NCI-H1436 (cell line): Measurements from ENCODE around the gene INHBB.
A peak's percentile ranks its signal among the peaks of the same experiment; 100 is the strongest.
"Not testable (repeated sequence)": the region's sequence is repeated elsewhere in the genome, so short reads cannot be mapped to it uniquely, and the experiment has no call there.

Experiments
- DNase-seq: peaks from one replicate; lab custom pipeline; 2025; lab: John Stamatoyannopoulos, UW

Gene INHBB

DNA sequence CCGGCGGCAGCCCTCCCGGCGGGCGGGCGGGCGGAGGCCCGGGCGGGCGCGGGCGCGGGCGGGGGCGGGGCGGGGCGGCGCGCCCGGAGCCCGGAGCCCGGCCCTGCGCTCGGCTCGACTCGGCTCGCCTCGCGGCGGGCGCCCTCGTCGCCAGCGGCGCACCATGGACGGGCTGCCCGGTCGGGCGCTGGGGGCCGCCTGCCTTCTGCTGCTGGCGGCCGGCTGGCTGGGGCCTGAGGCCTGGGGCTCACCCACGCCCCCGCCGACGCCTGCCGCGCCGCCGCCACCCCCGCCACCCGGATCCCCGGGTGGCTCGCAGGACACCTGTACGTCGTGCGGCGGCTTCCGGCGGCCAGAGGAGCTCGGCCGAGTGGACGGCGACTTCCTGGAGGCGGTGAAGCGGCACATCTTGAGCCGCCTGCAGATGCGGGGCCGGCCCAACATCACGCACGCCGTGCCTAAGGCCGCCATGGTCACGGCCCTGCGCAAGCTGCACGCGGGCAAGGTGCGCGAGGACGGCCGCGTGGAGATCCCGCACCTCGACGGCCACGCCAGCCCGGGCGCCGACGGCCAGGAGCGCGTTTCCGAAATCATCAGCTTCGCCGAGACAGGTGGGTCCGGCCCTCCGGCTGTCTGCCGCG, at the start of gene INHBB:
TSS of gene INHBB (plus strand) at position 111 of the 641 bp plus-strand sequence. CDS start at position 164, 53 bp downstream.
- no peak for DNase-seq

DNA sequence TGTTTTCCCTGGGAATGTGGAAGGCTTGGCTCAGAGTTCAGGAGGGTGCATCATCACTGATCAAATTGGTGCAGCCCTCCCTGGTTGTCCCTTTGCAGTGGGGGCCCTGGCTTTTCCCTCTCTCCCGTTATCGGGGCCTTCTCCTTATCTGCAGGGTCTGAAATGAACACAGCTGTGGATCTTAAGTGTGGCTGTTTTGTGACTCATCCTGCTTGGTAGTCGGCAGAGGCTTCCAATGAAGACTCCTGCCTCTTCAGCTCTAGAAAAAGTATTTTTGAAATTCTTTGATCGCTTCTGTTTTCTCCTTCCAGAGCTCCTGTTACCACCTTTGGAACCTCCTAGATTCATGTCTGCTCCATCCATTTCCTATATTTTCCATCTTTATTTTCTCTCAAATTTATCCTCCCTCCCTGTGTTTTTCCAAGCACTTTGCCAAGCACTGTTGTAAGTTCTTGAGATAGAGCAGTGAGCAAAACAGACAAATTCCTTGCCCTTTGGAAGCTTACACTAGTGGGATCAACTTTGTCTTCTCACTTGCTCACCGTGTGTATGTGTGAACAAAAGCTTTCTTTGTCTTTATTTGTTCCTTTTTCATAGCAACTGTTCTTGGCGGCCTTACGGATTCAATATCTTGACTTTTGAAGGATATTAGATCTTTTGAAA, 47.6 kb upstream of the INHBB start:
- DNase-seq, result no peak

DNA sequence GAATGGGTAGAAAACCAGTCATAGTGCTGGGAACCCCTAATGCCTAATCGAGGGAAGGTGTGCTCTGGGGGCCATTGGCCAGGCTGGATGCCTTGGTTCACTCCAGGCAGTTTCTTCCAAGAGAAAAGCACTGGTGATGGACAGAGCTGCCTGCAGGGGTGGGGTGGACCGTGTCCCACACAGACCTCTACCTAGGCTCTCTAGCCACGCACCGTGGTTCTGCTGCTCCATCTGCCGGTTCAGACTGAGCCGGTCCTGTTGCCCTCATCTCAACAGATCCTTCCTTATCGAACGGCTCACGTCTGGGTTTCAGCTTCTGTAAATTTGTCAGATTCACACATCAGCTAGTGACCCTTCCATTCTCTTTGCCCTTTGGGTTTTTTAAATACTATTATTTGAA, 46.9 kb upstream of the INHBB start:
- DNase-seq, result no peak

DNA sequence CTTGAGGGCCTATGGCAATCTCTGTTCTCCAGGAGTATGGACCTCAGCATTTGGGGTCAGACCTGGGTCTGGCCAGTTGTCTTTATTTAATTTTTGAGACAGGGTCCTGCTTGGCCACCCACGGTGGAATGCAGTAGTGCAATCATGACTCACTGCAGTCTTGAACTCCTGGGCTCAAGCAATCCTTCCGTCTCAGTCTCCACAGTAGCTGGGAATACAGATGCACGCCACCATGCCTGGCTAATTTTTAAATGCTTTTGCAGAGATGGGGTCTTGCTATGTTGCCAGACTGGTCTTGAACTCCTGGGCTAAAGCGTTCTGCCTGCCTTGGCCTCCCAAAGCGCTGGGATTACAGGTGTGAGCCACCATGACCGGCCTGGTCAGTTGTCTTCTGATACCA, 46.4 kb upstream of the INHBB start:
- DNase-seq, result no peak

DNA sequence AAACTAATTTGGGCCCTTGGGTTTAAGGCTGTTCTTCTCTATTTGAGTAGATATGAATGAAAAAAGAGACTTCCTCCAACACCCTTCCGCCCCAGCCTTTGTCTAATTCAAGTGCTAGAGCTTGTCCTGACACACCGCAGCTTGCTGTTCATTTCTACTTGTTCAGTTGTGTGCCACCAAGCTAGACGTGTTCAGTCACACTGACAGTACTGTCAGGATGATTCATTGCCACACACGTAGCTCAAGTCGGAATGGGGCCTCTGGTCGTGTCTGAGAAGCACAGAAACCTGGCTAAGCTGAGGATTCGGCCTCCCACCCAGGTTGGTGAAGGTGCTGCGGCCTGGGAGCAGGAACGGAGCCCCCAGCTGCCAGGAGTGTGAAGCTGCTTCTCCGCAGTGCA, 45.6 kb upstream of the INHBB start:
- no peak for DNase-seq

DNA sequence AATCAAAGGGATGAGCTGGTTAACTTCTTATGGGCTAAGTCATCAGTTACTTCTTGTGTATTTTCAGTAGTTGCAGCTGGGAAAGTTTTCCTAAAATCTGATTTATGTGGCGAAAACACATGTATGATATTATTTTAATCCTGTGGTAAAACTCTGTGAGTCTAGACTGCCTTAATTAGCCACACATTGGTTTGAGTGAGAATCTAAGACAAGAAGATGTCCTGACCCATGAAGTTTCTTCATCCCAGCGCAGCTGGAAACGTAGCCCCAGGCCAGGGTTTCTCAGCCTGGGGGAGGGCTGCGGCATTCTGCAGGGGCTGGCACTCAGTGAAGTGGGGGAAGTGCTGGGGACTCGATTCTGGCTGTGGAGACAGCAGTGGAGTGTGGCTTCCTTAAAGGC, 44.7 kb upstream of the INHBB start:
- no peak for DNase-seq

DNA sequence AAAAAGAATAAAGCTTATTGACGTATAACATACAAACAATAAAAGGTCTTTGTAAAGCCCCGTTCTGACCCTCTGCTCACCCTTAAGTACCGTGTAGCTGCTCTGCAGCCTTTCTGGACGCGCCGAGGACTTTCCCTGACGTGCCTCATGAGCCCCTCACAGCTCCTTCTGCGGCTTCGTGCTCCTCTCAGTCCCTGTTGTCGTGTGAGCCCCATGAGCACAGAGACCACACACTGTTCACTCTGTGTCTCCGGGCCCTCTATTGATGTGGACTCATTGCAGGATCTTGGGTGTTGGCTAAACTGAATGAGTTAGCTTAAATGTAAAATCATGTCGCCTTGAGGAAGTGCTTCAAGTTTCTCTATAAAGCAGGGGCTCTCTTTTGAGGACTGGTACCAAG, 43.6 kb upstream of the INHBB start:
- no peak for DNase-seq

DNA sequence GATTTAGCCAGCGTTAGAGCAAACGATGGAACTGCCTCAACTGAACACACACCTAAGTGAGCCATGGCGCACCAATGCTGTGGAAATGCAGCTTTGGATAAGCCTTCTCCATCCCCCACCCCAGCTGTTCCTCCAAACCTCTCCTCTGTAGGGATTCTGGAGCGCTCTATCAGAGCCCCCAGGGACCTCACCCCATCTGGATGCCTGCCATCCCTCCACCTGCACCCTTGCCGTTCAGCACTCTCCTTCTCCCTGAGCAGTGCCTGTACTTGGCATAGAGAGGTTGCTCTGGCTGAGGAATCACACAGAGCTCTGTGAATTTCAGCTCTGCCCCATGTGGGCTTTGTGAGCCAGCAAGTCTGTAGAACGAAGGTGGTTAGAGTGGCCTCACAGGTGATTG, 42.8 kb upstream of the INHBB start:
- no peak for DNase-seq

DNA sequence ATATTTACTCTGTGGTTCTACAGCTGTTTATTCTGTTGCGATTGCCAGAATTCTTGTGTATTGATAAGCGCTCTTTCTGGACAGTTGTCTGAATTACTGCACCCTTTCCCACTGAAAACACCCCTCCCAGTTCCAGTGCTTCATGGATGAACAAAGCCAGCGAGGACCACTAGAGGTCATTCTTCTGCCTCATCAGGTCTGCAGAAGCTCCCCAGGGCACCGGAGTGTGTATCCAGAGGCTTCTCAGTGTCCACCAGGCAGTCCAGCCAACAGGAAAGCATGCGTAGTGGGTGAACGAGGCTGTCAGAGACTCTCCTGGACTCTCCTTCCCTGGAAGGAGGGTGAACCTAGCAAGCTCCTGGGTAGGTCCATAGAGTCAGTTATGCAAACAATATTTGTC, 40.6 kb upstream of the INHBB start:
- no peak for DNase-seq

DNA sequence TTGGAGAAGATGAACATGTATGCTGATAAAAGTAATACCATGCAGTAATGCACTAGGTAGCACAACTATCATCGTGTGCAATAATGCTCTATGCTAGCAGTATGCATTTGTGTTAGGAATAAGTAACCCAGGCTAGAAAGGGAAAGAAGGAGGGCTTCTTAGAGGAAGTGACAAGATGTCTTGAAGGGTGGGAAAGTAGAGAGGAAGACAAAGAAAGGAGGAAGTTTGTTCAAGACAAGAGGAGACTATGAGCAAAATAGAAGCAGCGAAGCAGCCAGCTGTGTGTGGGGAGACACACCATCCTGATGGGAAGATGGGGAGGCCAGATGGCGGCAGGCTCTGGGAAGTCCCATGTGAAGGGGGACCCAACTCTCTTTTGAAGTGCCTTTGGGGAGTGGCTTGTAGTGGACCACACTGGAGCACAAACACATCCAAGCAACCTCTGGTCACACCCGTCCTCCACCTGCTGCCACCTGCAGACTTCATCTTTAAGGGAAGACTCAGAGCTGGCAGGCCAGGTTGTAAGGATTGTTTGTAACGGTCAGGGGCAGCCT, 39.9 kb upstream of the INHBB start:
- DNase-seq, result no peak

DNA sequence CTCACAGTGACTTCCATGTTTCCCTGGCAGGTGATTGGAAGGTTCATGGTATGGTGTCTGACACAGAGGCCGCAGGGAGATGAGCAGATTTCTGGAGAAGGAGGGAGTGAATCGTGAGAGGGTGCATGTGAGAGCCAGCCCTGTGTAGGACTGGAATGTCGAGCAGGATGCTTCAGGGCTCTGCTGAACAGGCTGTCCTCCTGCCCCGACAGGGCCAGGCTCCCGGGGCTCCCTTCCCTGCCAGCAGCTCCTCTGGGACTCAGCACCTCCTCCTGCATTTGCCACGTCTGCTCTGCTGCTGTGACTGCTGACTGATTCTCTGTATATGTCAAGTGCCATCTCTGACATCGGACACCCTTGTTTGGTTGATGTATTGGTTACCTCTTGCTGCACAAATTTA, 38.5 kb upstream of the INHBB start:
- no peak for DNase-seq

DNA sequence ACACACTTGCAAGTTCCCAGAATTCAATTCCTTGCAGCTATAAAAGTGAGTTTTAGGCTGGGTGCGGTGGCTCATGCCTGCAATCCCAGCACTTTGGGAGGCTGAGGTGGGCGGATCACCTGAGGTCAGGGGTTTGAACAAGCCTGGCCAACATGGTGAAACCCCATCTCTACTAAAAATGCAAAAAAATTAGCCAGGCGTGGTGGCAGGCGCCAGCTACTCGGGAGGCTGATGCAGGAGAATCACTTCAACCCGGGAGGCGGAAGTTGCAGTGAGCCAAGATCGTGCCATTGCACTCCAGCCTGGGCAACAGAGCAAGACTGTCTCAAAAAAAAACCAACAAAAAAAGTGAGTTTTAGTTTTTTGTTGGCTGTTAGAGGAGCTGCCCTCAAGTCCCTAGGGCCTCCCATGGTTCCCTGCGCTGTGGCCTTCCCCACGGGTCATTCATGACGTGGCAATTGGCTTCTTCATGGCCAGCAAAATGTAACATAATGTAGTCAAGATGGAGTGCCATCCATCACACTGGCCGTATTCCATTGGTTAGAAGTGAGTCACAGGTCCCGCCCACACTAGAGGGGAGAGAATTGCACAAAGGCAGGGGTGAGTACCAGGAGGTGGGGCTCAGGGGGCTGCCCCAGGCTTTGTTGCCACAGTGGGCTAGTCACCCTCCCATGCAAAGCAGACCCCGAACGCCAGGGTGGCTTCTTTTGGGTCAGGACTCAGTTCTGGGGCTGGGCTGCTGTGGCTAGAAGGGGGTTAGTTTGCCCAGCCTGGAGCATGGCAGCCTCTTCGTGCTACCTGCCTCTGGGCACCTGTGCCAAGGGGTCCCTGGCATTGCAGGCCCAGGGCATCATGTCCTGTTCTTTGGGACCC, 37.7 kb upstream of the INHBB start:
- no peak for DNase-seq

DNA sequence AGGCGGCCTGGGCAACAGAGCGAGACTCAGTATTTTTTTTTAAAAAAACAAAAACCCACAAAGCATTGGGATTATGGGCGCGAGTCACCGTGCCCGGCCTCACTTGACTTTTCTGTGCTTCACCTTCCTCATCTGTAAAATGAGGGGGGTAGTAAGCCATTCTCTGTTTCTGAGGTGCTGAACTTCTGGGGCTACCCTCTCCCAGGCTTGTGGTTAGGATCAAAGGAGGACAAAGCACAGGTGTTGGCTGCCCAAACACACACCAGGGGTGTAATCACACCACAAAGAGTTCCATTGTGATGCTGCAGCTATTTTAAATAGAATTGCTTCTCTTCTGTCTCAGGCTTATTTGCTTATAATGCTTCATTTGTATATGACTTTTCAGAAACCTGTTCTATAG, 35.8 kb upstream of the INHBB start:
- no peak for DNase-seq

DNA sequence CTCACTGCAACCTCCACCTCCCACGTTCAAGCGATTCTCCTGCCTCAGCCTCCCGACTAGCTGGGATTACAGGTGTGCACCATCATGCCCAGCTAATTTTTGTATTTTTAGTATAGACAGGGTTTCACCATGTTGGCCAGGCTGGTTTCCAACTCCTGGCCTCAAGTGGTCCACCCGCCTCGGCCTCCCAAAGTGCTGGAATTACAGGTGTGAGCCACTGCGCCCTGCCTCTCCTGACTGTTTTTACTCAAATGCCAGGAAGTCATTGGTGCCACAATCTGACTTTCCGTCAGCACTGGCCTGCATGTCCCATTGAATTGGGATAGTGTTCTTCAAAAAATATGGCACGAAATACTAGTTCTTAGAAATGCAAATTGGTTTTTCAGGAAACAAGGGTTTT, 35.1 kb upstream of the INHBB start:
- not testable (repeated sequence) for DNase-seq

DNA sequence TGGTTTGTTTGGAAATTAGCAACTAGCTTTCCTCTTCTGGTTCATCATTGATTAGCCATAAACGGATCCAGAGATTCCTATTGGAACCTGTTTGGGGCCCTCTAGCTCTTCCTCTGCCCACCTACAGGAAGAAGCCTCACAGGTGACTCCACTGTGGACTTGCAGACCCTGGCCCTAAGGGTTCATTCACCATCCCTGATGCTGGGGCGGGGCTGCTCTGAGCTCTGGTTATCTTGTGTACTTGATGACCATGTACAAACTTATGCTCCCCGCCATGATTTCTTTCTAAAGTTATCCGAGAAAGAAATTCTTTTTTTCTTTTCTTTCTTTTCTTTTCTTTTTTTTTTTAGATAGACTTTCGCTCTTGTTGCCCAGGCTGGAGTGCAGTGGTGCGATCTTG, 33.9 kb upstream of the INHBB start:
- DNase-seq, result no peak

DNA sequence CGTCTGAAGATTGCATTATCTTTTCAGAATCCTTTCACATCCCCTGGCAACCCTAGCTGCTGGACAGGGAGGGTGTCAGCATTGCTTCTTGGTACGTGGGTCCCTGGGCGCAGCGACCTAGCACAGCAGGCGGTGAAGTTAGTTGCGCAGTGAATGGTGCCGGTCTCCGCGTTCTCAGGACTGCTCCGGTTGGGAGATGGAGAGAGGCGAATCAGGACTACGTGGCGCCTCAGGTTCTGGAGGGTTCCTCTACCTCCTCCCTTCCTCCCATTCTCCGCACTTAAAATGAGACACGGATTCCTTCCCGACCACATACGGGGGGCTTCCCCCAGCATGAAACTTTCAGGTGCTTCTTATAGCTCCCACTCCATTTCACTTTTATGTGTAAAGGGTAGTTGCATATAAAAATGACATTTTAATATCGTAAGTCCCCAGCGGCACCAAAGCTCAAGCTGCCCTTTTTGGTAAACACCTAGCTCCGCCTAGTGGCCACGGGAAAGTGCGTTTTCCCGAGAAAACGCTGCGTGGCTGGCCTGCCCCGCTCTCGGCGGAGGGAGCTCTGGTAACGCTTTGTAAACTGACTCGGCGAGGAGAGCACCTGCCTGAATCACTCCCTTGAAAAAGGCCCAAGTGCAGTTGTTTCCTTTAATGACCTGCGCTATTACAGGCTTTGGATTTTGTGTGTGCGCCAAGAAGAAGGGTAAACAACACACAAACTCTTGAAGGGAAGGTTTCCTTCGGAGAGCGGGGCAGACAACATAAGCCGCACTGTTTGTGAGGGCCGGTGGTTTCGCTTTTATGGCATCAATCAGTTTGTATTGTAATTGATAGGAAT, 32.9 kb upstream of the INHBB start:
- DNase-seq, result peak; percentile 79

DNA sequence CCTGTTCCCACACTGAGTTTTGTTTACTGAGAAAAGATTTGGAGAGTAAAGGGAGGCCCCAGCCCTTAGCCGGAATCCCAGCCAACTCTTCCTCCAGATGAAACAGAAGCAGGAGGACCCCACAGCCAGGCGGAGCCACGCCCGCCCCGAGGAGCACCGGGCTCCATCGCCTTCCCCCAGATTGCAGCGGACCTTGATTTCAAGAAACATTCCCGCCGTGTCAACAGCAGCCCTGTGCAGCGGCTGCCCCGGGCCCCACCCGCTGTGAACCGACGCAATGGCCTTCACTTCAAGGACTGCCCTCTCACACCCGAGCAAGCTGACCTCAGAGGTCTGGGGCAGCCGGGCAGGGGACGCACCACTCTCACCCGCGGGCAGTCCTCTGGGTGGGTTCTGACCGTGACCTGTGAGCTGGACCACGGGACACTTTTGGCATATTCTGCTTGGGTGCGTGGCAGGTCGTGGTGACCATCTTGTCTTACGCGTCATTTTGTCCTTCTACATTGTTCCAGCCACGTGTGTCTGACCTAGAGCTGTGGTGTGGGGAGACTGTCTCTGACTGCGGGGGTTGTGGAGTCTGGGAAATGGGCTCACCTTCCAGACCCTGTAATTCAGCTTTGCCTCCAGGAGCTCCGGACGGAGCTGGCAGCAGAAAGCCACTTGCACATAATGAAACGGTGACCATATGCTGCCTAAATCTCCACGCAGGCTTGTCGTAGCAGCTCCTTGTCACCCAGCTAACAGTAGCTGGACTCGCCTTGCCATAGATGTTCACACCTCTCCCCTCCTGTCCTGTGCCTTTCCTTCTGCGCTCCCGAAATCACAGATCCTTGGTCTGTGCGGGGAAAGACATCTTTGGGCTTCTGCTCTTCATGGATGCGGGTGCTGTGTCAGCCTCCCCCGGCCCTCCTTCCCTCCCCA, 32.0 kb upstream of the INHBB start:
- no peak for DNase-seq

DNA sequence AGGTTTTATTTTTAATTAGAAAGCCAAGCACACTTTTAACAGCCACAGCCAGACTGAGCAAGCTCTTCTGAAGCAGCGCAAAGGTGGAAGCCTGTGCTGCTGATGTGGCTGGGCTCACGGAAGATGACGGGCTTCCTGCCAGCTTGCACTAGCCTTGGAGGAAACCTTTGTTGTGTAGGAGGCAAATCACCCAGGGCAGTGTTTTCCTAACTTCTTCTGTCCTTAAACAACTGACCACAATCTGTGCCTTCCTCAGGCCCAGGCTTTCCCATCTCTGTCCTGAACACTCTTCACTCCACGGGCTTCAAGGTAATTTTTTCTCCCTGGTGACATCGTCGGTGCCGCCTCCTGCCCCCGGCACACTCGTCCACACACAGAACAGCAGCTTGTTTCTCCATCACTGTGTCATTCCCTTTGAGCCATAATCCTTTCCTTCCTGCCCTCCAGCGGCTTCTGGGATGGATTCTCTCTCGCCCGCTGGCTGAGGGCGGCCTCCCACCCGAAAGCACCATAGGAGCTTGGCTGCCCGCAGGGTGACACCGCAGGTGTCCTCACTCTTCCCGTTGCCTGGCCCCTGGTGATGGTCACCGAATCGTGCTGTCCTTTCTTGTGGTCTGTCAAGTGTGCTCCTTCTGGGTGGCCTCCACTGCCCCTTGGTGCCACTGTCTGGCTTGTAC, 31.1 kb upstream of the INHBB start:
- no peak for DNase-seq

DNA sequence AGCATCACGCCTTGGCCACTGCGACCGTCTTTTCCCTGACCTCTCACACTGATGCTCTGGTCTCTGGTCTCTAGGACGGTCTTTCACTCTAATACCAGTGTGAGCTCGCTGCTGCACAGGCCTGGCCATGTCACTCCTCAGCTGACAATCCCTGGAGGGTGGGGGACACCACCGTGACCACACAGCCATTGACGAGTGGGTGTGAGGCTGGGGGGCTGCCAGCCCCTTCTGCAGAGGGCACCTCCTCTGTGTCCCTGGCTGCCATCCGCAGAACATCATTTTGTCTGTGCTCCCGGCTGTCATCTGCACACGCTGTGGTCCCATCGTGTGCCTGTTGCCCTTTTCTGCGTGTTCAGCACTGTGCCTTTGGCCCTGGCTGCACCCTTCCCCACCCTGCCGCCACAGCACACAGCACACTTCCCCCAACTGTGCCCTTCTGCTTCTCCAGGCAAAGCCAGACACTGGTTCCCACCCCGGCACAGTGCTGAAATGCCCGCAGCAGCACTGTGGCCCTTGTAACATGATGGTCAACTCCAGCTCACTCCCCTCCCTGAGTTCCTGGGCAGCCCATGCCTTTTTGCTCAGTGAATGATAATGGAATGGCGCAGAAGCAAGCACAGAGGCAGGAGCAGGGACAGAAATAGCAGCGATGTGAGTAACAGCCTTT, 30.4 kb upstream of the INHBB start:
- no peak for DNase-seq

DNA sequence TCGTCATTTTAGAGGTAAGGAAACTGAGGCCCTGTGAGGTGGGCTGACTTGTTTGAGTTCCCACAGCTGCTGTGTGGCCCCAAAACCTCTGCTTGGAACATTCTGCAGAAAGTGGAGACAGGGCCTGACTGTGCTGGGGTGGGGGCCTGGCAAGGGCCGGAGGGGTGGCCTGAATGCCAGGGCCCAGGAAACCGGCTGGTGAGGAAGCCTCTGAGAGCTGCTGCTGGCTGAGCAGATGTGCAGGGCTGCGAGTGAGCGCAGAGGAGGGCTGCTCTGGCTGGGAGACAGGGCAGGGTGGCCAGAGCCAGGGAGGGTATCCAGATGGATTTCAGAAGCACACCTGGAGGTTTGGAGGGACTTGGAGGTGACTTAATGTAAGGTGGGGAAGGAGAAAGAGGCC, 29.9 kb upstream of the INHBB start:
- DNase-seq, result no peak
